Measurements from ENCODE around the gene PNPT1. TPM values are rescaled to one million over a fixed set of nuclear protein-coding genes. Genes with fewer than 3 reads are reported as not detected.

The PNPT1 gene
- total and polyA plus RNA-seq, 9 of the 15 experiments (the other 6 are each of a cell fraction or from before 2014, with no cell fraction given) = 46.5 to 104 (median 62.7) TPM

DNA sequence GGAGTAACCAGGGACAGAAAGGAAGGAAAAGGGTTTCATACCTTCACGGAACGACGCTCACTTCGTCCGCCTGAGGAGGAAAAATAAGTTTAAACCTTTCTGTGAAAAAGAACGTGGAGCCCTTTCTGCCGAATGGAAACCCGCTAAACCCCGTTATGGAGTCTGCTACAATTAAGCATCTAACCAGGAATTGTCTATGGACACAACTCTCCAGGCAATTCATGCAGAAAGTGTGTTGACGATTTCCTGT lies 75.7 kb downstream of the PNPT1 start:
- H3K4me2 ChIP-seq (ENCODE audit: insufficient read depth, low read length) = peak overlapping the region; percentile 98
- CTCF ChIA-PET (ENCODE audit: low intra/inter-chr PET ratio) = interaction anchor here (0.6 kb wide), 1 partner anchor 13 kb away, joined by 4 read pairs; no protein-coding TSS in a partner anchor
- POLR2A ChIA-PET = interaction anchor here (0.6 to 2.2 kb wide), 12 partner anchors 8 to 1433 kb away, joined by 3 to 11 read pairs (median 4); partner anchors contain the start of gene CFAP36
- H3K9me1 ChIP-seq (ENCODE audit: control insufficient read depth, insufficient read depth, low read length) = peaks cover 3% of the 10 kb centered on the region
- H2AFZ ChIP-seq (ENCODE audit: low read depth, low read length) = peak overlapping the region; percentile 76
- peaks cover 98% of the 10 kb centered on the region for H3K79me2 ChIP-seq (ENCODE audit: control insufficient read depth, insufficient read depth, low read length)
- H3K9me3 ChIP-seq (replicated peaks; ENCODE audit: control insufficient read depth, insufficient read depth, low read depth, low read length) = no peaks in the 10 kb centered on the region
- peaks cover 12% of the 10 kb centered on the region; the same call in 1 of the 2 replicates for H4K20me1 ChIP-seq (replicated peaks; ENCODE audit: control insufficient read depth, insufficient read depth, low read length)
- intact Hi-C loops (cut with micrococcal nuclease) = loop anchor here (5.0 kb wide), 2 partner anchors 201 to 336 kb away; partner anchors contain the start of gene CCDC88A
- FAIRE-seq (peak; percentile 44), DNase-seq (ENCODE audit: extremely low read depth in 1 of 4, low spot score in 3 of 4) (no peak), ATAC-seq (no peak)
- H3K9ac ChIP-seq (ENCODE audit: insufficient read depth in 1 of 2, low read depth in 2 of 2, low read length in 2 of 2) = peak overlapping the region; percentile 96 to 99
- in situ Hi-C loops (cut with MboI) = no loop called here
- no peaks in the 10 kb centered on the region for H3K27me3 ChIP-seq (ENCODE audit: control insufficient read depth in 2 of 2, insufficient read depth in 2 of 2, low read length in 2 of 2)
- WGBS (ENCODE audit: insufficient coverage, low coverage, missing lambda C conversion rate) = 2% methylated on average over 10 of the region's 10 CpGs
- H3K4me3 ChIP-seq = peak overlapping the region; percentile 98
- peaks cover 6 to 8% of the 10 kb centered on the region in 2 experiments; a peak in 4 of 5 replicates for H3K4me1 ChIP-seq (replicated peaks in 1 of 2; ENCODE audit: control insufficient read depth in 2 of 2, insufficient read depth in 2 of 2, low read length in 2 of 2)
- peaks cover 46% of the 10 kb centered on the region for H3K36me3 ChIP-seq (ENCODE audit: control insufficient read depth, insufficient read depth, low read length)
- BruUV-seq (replicated peaks) = no TSS peak
- H3K27ac ChIP-seq (ENCODE audit: extremely low read depth, low read depth, low read length) = peak overlapping the region; percentile 97
- TF ChIP-seq ZNF57 (CRISPR knock-in tag; IDR thresholded peaks at IDR 0.05) (0 out of 2 replicates have a peak, but pooled peaks have one; percentile 24), TAF7 (tag; IDR thresholded peaks at IDR 0.05) (0 out of 2 replicates have a peak, but pooled peaks have one; percentile 66), ZNF780A (CRISPR knock-in tag; IDR thresholded peaks at IDR 0.05) (no peak), KDM5B (IDR thresholded peaks at IDR 0.05; ENCODE audit: insufficient replicate concordance, low read depth, low read length) (no peak), ZNF583 (CRISPR knock-in tag; IDR thresholded peaks at IDR 0.05) (0 out of 2 replicates have a peak, but pooled peaks have one; percentile 75), KLF16 (IDR thresholded peaks at IDR 0.05) (no peak), ZNF212 (CRISPR knock-in tag; IDR thresholded peaks at IDR 0.05) (no peak), PHF8 (IDR thresholded peaks at IDR 0.05; ENCODE audit: borderline replicate concordance, low read length) (peak; percentile 70; the same call in 1 of the 2 replicates), POLR2H (tag; IDR thresholded peaks at IDR 0.05; ENCODE audit: low read depth) (peak; percentile 62; the same call in 1 of the 2 replicates), ETV5 (CRISPR knock-in tag; IDR thresholded peaks at IDR 0.05; ENCODE audit: low read depth) (peak; percentile 8; the same call in 1 of the 2 replicates), ARNT (IDR thresholded peaks at IDR 0.05) (0 out of 4 replicates have a peak, but pooled peaks of 1 of the 2 experiments have one; percentile 3), ATF1 (CRISPR knock-in tag; IDR thresholded peaks at IDR 0.05) (no peak), ATF1 (tag; IDR thresholded peaks at IDR 0.05) (peak; percentile 74), ARHGAP35 (IDR thresholded peaks at IDR 0.05; ENCODE audit: partially characterized antibody) (no peak), PURB (CRISPR knock-in tag; IDR thresholded peaks at IDR 0.05; ENCODE audit: low read depth) (no peak), KDM2B (CRISPR knock-in tag; IDR thresholded peaks at IDR 0.05) (no peak), NCOA2 (IDR thresholded peaks at IDR 0.05; ENCODE audit: partially characterized antibody in 2 of 2) (no peak)
- TF ChIP-seq, protein P1, sequence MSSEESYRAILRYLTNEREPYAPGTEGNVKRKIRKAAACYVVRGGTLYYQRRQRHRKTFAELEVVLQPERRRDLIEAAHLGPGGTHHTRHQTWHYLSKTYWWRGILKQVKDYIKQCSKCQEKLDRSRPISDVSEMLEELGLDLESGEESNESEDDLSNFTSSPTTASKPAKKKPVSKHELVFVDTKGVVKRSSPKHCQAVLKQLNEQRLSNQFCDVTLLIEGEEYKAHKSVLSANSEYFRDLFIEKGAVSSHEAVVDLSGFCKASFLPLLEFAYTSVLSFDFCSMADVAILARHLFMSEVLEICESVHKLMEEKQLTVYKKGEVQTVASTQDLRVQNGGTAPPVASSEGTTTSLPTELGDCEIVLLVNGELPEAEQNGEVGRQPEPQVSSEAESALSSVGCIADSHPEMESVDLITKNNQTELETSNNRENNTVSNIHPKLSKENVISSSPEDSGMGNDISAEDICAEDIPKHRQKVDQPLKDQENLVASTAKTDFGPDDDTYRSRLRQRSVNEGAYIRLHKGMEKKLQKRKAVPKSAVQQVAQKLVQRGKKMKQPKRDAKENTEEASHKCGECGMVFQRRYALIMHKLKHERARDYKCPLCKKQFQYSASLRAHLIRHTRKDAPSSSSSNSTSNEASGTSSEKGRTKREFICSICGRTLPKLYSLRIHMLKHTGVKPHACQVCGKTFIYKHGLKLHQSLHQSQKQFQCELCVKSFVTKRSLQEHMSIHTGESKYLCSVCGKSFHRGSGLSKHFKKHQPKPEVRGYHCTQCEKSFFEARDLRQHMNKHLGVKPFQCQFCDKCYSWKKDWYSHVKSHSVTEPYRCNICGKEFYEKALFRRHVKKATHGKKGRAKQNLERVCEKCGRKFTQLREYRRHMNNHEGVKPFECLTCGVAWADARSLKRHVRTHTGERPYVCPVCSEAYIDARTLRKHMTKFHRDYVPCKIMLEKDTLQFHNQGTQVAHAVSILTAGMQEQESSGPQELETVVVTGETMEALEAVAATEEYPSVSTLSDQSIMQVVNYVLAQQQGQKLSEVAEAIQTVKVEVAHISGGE (CRISPR knock-in tag; IDR thresholded peaks at IDR 0.05) = peak in 1 of 3 experiments; percentile 34; a peak in 1 of 6 replicates
- TF ChIP-seq, protein P2, sequence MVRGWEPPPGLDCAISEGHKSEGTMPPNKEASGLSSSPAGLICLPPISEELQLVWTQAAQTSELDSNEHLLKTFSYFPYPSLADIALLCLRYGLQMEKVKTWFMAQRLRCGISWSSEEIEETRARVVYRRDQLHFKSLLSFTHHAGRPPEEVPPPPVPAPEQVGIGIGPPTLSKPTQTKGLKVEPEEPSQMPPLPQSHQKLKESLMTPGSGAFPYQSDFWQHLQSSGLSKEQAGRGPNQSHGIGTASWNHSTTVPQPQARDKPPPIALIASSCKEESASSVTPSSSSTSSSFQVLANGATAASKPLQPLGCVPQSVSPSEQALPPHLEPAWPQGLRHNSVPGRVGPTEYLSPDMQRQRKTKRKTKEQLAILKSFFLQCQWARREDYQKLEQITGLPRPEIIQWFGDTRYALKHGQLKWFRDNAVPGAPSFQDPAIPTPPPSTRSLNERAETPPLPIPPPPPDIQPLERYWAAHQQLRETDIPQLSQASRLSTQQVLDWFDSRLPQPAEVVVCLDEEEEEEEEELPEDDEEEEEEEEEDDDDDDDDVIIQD (CRISPR knock-in tag; IDR thresholded peaks at IDR 0.05) = 0 out of 2 replicates have a peak, but pooled peaks have one; percentile 18

Measured in K562 (cell line).